Cardiac fibroblast (primary cell): ENCODE results near the gene MICAL2.

Source experiments
- DNase-seq, 2 donors: peaks; one replicate each; pipeline versions ENCODE4 v3.0.0 to v3.0.0-alpha.2; 2010; ENCODE audit warnings: low read depth in 2 of 2
- H3K4me3 ChIP-seq, 2 donors: replicated peaks in 1 of 2; 1 replicate in 1 of 2; 2 replicates in 1 of 2; pipeline ENCODE4 v1.5.1; 2011; ENCODE audit warnings: low read depth in 2 of 2, low read length in 2 of 2, mild to moderate bottlenecking in 2 of 2, moderate library complexity in 1 of 2
- TF ChIP-seq, protein P1 (sequence below): IDR thresholded peaks from one replicate; pipeline ENCODE4 v1.5.1; 2011; ENCODE audit warnings: low read depth, mild to moderate bottlenecking, low read length, inconsistent platforms

Gene MICAL2

DNA sequence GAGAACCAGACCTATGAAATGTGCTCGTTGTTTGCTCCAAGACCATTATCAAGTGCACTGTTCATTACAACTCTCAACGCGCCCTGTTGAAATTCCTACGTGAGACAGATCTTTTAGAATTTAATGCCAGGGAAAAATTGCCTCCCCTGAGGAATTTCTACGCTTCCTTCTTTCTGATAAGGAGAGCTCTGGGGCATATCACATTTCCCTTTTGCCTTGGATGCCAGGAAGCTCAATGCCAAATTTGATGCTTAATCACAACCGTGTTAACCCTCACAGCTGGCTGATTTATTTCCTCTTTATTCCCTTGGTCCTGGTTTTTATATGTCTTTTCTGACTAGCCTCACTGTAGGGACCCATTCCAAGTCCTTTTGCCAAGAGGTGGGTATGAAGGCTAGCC lies 109.4 kb downstream of the MICAL2 start:
- TF ChIP-seq, protein P1, sequence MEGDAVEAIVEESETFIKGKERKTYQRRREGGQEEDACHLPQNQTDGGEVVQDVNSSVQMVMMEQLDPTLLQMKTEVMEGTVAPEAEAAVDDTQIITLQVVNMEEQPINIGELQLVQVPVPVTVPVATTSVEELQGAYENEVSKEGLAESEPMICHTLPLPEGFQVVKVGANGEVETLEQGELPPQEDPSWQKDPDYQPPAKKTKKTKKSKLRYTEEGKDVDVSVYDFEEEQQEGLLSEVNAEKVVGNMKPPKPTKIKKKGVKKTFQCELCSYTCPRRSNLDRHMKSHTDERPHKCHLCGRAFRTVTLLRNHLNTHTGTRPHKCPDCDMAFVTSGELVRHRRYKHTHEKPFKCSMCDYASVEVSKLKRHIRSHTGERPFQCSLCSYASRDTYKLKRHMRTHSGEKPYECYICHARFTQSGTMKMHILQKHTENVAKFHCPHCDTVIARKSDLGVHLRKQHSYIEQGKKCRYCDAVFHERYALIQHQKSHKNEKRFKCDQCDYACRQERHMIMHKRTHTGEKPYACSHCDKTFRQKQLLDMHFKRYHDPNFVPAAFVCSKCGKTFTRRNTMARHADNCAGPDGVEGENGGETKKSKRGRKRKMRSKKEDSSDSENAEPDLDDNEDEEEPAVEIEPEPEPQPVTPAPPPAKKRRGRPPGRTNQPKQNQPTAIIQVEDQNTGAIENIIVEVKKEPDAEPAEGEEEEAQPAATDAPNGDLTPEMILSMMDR, result no peak
- no peak overlapping the region for H3K4me3 ChIP-seq
- DNase-seq, result peak in 1 of 2 donors; percentile 93

DNA sequence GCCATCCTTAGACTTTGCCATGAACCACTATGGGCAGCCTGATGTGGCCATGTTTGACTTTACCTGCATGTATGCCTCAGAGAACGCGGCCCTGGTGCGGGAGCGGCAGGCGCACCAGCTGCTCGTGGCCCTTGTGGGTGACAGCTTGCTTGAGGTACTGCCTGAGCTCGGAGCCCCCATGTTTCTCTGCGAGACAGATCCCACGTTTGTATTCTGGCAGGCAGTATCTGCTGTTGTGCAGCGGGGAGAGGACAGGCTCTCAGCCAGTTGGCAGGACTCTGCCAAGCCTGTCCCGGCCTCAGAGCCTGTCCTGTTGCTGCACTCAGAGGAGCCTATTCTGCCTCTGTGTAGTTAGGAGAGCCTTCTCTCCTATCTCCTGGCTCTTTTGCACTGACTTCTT lies 109.9 kb downstream of the MICAL2 start:
- DNase-seq, result peak in 1 of 2 donors; percentile 81
- H3K4me3 ChIP-seq, result no peak overlapping the region
- TF ChIP-seq, protein P1, result no peak

DNA sequence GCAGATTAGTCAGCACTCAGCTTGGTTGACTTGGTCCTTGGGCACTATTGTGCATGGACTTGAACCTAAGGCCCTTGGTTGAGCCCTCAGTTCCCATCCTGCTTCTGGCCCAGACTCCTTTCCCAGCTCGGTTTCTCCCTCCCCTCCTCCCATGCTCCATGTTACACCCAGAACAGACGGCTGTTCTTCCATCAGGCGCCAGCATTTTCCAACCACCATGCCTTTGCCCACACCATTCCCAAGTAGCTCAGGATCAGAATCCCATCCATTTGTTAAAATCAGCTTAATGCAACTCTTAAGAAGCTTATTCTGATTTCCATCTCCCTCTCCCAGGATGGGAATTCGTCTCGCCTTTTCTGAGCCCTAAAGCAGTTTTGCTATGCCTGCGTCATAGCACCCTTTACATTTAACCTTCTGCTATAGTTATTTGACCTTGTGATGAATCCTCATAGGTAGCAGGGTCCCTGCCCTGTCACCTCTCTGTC lies 110.7 kb downstream of the MICAL2 start:
- no peak overlapping the region for H3K4me3 ChIP-seq
- TF ChIP-seq, protein P1, result no peak
- DNase-seq, result no peak

DNA sequence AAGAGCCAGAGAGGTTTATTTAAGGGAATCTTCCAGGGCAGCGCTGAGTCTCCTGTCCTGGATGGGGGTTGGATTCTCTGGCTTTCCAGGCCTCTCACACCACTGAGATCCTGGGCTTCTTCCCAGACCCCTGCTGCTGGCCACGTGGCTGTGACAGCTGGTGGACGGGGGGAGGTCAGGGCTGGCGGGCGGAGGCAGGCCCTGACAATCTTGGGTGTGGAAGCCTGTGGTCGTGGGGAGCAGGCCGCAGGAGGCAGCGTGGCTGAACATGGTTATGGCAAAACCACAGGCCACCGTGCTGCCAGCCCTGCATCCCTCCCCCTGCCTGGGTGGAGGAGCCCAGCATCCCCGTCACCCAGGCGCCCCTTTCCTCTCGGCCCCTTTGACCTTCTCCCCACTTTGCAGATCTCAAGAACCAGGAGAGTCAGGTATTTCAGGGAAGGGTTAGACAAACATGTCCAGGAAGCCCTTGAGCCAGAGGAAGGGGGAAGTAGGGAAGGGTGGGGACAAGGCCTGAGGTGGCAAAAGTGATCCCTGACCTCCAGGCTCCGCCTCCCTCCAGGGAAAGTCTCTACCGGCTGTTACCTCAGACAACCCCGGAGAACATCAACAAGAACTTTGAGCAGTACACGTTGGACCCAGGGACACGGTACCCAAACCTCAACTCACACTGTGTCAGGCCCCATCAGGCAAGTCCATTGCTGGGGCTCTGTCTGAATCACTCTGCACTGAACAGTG lies 111.8 kb downstream of the MICAL2 start:
- H3K4me3 ChIP-seq, result no peak overlapping the region
- peak in 1 of 2 donors; percentile 55 for DNase-seq
- TF ChIP-seq, protein P1, result no peak

DNA sequence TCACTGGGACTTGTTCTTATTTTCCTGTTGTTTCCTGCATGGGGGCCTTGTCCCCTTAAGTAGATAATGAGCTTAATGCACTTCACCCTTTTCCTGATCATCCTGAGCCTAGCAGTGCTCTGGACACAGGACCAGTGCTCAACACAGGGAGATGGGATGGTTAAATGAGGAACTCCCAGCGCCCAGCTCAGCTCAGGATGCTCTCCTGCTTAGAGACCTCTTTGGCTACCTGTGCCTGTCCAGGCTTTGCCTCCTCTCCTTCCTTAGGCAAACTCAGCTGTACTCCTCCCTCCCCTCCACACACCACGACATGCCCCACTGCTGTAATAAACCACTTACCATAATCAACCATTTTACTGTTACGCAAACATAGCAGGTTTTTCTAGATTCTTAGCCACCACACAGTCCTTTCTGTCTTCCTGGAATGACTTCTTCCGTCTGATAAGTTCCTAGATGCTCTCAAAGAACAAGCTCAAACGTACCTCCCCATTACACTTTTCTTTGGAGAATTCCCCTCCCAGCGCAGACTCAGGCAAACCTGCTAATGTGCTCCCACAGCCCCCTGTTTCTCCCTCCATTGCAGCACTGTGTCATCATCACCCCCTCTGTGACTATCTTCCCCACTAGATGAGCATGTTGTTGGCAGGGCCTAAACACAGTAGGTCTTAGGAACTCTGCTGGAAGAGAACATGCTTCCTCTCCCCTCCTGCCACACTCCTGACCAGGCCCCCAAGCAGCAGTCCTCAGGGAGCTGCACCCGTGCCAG lies 113.6 kb downstream of the MICAL2 start:
- DNase-seq, result no peak
- TF ChIP-seq, protein P1, result no peak
- H3K4me3 ChIP-seq, result no peak overlapping the region

DNA sequence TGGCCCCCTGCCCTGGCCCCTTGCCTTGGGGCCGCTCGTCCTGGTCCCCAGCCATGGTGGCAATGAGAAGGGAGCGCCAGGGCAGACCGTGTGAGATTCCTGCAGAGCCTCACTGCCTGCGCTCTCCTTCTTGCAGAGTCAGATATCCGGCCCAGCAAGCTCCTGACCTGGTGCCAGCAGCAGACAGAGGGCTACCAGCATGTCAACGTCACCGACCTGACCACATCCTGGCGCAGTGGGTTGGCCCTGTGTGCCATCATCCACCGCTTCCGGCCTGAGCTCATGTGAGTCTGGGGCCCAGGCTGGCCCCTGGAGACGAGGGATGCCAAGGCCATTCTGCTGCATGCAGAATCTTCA lies 114.1 kb downstream of the MICAL2 start:
- no peak overlapping the region for H3K4me3 ChIP-seq
- DNase-seq, result peak; percentile 88 to 93
- TF ChIP-seq, protein P1, result no peak
